Esophagus muscularis mucosa (tissue), 3 donors: ENCODE measurements around the gene RBP7.

Experiments
- CTCF ChIP-seq, 3 experiments: fragments of 200-600 bp in 2 of 3; fragments of 450-650 bp in 1 of 3; sonication (generic) in 2 of 3; IDR thresholded peaks; one replicate each; pipeline ENCODE4 v1.5.1; 2017 to 2019; ENCODE audit warnings: antibody characterized with exemption in 3 of 3, mild to moderate bottlenecking in 2 of 3, moderate library complexity in 1 of 3
- POLR2A ChIP-seq: fragments of 450-650 bp; IDR thresholded peaks from one replicate; pipeline ENCODE4 v1.6.1; 2017; ENCODE audit warnings: antibody characterized with exemption, moderate library complexity, mild to moderate bottlenecking, low read depth

- TF ChIP-seq CTCF (IDR thresholded peaks at IDR 0.05) (no peak), POLR2A (no peak)
These were observed 25.6 kb downstream of the RBP7 start for GRCh38 chr1:10022656-10023055.
